Thoracic aorta (tissue), 2 donors: ENCODE measurements around the gene PCBD1. TPM values are rescaled to one million over a fixed set of nuclear protein-coding genes. Genes with fewer than 3 reads are reported as not detected.

Experiments
- ATAC-seq: fragments of 150-250 bp; one replicate; pipeline ENCODE4 v1.8.0; 2017; ENCODE audit warnings: low read depth; ENCODE audit not compliant: insufficient number of reproducible peaks, low FRiP score
- DNase-seq: peaks from one replicate; pipeline ENCODE4 v3.0.0-alpha.2; 2020; ENCODE audit warnings: low spot score
- H3K27ac ChIP-seq, 2 donors: fragments of 200-600 bp; sonication (generic); 1 replicate in 1 of 2; 2 replicates in 1 of 2; pipeline ENCODE4 v1.5.1; 2016; ENCODE audit warnings: mild to moderate bottlenecking in 2 of 2, moderate library complexity in 2 of 2
- H3K27me3 ChIP-seq: fragments of 200-600 bp; sonication (generic); replicated peaks from 2 replicates; pipeline ENCODE4 v1.6.0; 2016; ENCODE audit warnings: mild to moderate bottlenecking; ENCODE audit not compliant: insufficient read depth
- H3K36me3 ChIP-seq: fragments of 200-600 bp; sonication (generic); one replicate; pipeline ENCODE4 v1.5.1; 2016
- H3K4me1 ChIP-seq, 2 donors: fragments of 200-600 bp; sonication (generic); 1 replicate in 1 of 2; 2 replicates in 1 of 2; pipeline versions ENCODE4 v1.5.1 to v1.6.0; 2016; ENCODE audit warnings: low read depth in 2 of 2, mild to moderate bottlenecking in 1 of 2; ENCODE audit not compliant: control insufficient read depth in 1 of 2
- H3K4me3 ChIP-seq: fragments of 200-600 bp; sonication (generic); 2 replicates; pipeline ENCODE4 v1.5.1; 2016; ENCODE audit warnings: mild to moderate bottlenecking
- H3K9me3 ChIP-seq: fragments of 200-600 bp; sonication (generic); 2 replicates; pipeline ENCODE4 v1.5.1; 2016
- total RNA-seq, 2 donors: library from RNA; depleted of rRNA; stranded (reverse); fragments of >200 nt; gene quantifications; one replicate each; pipeline versions ENCODE4 v1.1.0 to v1.2.3, GENCODE V29; 2016
- TF ChIP-seq, protein P1 (sequence below): fragments of 200-600 bp; sonication (generic); IDR thresholded peaks from one replicate; pipeline ENCODE4 v1.5.1; 2019; ENCODE audit warnings: antibody characterized with exemption

The PCBD1 gene
- total RNA-seq, 2 donors from 2014 or later = 12.8 to 36.0 TPM

DNA sequence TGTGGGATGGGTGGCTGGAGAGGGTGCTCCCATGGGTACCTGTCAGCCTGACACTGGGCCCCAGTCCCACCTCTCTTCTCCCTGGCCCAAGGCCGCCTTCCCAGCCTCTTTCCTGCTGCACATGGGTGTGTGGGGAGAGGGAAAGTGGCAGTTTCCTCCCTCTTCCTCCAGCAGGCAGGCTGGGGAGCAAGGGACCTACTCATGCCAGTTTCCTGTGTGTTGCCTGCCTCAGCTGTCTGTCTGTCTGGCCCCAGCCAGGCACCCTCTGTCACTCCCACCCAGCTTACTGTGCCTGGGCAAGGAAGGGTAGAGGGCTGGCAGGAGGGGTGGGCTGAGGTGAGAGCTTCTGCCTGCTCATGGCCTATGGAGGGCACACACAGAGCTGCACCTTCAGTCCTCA is 46.3 kb upstream of the PCBD1 start:
- no peak for DNase-seq
- no peaks in the 10 kb centered on the region for H3K9me3 ChIP-seq
- no peaks in the 10 kb centered on the region for H3K4me1 ChIP-seq
- H3K4me3 ChIP-seq = no peak overlapping the region
- ATAC-seq = no peak
- TF ChIP-seq, protein P1, sequence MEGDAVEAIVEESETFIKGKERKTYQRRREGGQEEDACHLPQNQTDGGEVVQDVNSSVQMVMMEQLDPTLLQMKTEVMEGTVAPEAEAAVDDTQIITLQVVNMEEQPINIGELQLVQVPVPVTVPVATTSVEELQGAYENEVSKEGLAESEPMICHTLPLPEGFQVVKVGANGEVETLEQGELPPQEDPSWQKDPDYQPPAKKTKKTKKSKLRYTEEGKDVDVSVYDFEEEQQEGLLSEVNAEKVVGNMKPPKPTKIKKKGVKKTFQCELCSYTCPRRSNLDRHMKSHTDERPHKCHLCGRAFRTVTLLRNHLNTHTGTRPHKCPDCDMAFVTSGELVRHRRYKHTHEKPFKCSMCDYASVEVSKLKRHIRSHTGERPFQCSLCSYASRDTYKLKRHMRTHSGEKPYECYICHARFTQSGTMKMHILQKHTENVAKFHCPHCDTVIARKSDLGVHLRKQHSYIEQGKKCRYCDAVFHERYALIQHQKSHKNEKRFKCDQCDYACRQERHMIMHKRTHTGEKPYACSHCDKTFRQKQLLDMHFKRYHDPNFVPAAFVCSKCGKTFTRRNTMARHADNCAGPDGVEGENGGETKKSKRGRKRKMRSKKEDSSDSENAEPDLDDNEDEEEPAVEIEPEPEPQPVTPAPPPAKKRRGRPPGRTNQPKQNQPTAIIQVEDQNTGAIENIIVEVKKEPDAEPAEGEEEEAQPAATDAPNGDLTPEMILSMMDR = no peak
- H3K27me3 ChIP-seq = no peaks in the 10 kb centered on the region
- no peak overlapping the region for H3K27ac ChIP-seq
- no peaks in the 10 kb centered on the region for H3K36me3 ChIP-seq

DNA sequence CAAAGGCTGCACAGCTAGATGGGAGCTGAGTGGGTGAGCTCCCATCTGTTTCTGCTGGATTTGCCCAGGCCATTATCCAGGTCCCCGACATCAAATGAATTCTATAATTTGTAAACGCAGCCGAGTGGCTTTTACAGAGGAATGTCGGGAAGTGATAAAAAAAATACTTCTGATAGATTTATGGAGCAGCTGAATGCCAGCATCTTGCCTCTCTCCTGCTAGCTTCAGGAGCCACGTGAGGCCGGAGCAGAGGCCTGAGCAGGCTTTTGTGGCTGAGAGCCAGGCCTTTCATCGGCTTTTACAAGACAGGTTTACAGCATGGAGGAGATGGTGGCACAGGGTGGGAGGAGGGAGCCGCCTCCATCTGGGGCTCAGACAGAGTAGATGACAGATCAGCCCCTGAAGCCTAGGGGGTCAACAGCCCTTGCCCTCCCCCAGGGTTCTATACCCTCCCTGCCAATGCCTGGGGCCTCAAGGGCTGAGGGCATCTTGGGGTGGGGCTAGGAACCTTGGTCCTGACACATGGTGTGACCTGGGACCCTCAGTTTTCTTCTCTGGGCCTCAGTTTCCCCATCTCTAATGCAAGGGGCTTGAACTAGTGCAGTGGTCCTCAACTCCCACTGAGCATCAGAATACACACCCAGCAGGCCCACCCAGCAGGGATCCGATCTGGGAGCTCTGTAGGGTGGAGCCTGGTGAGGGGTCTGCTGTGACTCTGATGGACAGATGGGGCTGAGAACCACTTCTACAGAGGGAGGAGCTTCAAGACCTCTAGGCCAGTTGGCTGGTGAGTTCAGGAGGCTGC is 44.2 kb upstream of the PCBD1 start:
- DNase-seq (no peak), ATAC-seq (no peak)
- no peaks in the 10 kb centered on the region for H3K9me3 ChIP-seq
- no peak overlapping the region for H3K27ac ChIP-seq
- TF ChIP-seq, protein P1 = no peak
- H3K4me3 ChIP-seq = no peak overlapping the region
- no peaks in the 10 kb centered on the region for H3K4me1 ChIP-seq
- no peaks in the 10 kb centered on the region for H3K36me3 ChIP-seq
- no peaks in the 10 kb centered on the region for H3K27me3 ChIP-seq

DNA sequence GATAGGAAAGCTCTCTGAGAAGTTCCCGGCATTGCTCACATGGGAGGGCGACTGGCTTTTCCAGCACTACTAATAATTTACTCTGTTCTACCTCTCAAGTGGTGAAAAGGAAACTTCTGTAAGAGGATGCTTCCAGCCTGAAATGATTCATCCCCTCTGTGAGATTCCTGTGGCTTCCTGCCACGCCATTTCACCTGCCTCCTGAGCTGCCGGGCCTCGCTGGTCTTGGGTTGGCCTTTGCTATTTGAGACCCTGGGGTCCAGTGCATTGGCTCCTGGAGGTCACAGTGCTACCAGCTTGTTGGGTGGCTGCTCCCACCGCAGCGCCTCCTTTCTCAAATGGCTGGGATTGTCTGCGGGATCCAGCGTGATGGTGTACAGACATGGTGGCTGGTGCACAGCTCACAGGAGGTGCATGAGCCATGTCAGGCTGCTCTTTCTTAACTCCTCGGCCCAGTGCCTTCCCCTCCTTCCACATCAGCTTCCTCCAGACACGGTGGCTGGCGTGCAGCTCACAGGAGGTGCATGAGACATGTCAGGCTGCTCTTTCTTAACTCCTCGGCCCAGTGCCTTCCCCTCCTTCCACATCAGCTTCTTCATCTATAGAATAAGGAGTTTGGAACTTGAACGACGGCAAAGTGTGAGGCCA is 42.9 kb upstream of the PCBD1 start:
- no peak overlapping the region for H3K4me3 ChIP-seq
- H3K4me1 ChIP-seq = peaks cover 2 to 9% of the 10 kb centered on the region in 2 donors
- TF ChIP-seq, protein P1 = no peak
- ATAC-seq (no peak), DNase-seq (no peak)
- no peak overlapping the region for H3K27ac ChIP-seq
- no peaks in the 10 kb centered on the region for H3K36me3 ChIP-seq
- H3K9me3 ChIP-seq = no peaks in the 10 kb centered on the region
- H3K27me3 ChIP-seq = no peaks in the 10 kb centered on the region

DNA sequence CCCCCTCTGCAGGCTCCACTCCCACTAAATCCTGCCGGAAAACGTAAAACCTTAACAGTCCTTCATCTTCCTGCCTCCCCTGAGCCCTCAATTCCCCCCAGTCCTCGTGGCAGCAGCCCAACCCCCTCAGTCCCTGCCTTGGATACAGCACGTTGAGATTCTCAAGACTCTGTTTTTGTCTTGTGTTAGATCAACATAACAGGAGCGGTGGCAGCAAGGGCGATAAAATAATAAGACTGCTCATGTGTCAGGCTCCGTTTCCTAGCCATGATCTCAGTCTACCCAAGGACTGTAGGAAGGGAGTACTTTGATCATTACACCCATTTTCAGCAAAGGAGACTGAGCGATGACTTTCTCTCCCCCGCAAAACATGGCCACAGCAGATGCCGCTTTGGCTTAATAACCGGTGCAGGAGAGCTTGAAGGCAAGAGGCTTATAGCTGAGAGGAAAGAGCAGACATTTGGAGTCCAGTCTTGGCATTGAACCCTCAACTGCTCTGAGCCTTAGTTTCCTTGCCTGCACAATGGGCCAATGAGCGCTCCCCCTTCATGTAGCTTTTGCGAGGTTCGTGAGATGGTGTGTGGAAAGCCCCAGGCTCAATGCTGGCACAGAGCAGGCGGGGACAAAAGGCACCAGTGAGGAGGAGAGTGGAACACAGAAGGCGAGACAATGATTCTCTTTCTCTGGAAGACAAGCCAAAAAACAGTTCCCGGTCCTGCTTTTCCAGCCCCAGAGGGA is 42.1 kb upstream of the PCBD1 start:
- ATAC-seq = no peak
- Histone ChIP-seq H3K36me3 (no peaks in the 10 kb centered on the region), H3K27ac (no peak overlapping the region), H3K4me1 (peaks cover 3 to 16% of the 10 kb centered on the region in 2 donors), H3K4me3 (no peak overlapping the region), H3K9me3 (no peaks in the 10 kb centered on the region), H3K27me3 (no peaks in the 10 kb centered on the region)
- TF ChIP-seq, protein P1 = no peak
- no peak for DNase-seq

DNA sequence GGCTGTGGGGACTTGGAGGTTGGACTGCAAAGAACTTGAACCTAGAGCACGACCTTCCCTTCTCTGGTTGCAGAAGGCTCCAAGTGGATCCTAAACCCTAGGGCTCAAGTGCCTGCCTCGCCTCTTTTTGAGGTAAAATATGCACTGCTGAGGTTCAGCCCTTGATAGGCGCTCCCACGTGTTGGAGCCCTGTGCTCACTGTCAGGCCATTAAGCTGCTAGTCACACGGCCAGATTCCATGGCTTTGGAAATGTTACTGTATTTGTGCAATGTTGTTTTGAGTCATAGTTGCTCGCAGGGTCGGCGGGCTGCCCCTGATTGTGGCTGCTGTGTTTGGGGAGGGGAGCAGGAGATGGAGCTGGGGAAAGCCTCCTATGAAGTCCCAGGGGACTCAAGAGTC is 39.8 kb upstream of the PCBD1 start:
- peaks cover 3 to 19% of the 10 kb centered on the region in 2 donors for H3K4me1 ChIP-seq
- no peaks in the 10 kb centered on the region for H3K36me3 ChIP-seq
- H3K4me3 ChIP-seq = no peak overlapping the region
- DNase-seq (no peak), ATAC-seq (no peak)
- no peak overlapping the region for H3K27ac ChIP-seq
- no peaks in the 10 kb centered on the region for H3K27me3 ChIP-seq
- no peaks in the 10 kb centered on the region for H3K9me3 ChIP-seq
- TF ChIP-seq, protein P1 = no peak
